HG03565 (cell line): ENCODE results near the gene SNAPIN.
"Not testable (repeated sequence)": the region's sequence is repeated elsewhere in the genome, so short reads cannot be mapped to it uniquely, and the experiment has no call there.

Source experiments
- ATAC-seq: cut with Tn5 transposase; IDR thresholded peaks from one replicate; pipeline ENCODE4 v1.9.1; 2021; ENCODE audit warnings: mild to moderate bottlenecking, moderate library complexity; ENCODE audit not compliant: unreplicated experiment

Gene SNAPIN

GRCh38 chr1:153646672-153647345, 11.7 kb upstream of the SNAPIN start:
- no peak for ATAC-seq

GRCh38 chr1:153647346-153647714, 11.2 kb upstream of the SNAPIN start:
- no peak for ATAC-seq

GRCh38 chr1:153648000-153648643, 10.4 kb upstream of the SNAPIN start:
- no peak for ATAC-seq

- ATAC-seq = no peak
These were observed 9.2 kb upstream of the SNAPIN start for GRCh38 chr1:153649137-153649862.

GRCh38 chr1:153649863-153650235, 8.7 kb upstream of the SNAPIN start:
- no peak for ATAC-seq

GRCh38 chr1:153651771-153652170, 6.7 kb upstream of the SNAPIN start:
- no peak for ATAC-seq

GRCh38 chr1:153652805-153653500, 5.5 kb upstream of the SNAPIN start:
- no peak for ATAC-seq

GRCh38 chr1:153655333-153655732, 3.2 kb upstream of the SNAPIN start:
- ATAC-seq = no peak

- ATAC-seq = no peak
These were observed 652 bp downstream of the SNAPIN start for GRCh38 chr1:153659175-153659534.

GRCh38 chr1:153659656-153660055, 1.2 kb downstream of the SNAPIN start:
- no peak for ATAC-seq

GRCh38 chr1:153661111-153661708, 2.7 kb downstream of the SNAPIN start:
- no peak for ATAC-seq

GRCh38 chr1:153662269-153662668, 3.8 kb downstream of the SNAPIN start:
- ATAC-seq = no peak

GRCh38 chr1:153663211-153663610, 4.7 kb downstream of the SNAPIN start:
- ATAC-seq = no peak

GRCh38 chr1:153667439-153667838, 8.9 kb downstream of the SNAPIN start:
- no peak for ATAC-seq

GRCh38 chr1:153668672-153669071, 10.2 kb downstream of the SNAPIN start:
- ATAC-seq = not testable (repeated sequence)

- no peak for ATAC-seq
These were observed 11.1 kb downstream of the SNAPIN start for GRCh38 chr1:153669606-153670005.

GRCh38 chr1:153670257-153670858, 11.9 kb downstream of the SNAPIN start:
- no peak for ATAC-seq

GRCh38 chr1:153670859-153671627, 12.5 kb downstream of the SNAPIN start, which contains the start of gene ILF2:
ILF2 (minus strand) TSS chr1:153670993; CDS start chr1:153670922, 71 bp downstream.
- ATAC-seq = peak; percentile 92

GRCh38 chr1:153671628-153672353, 13.3 kb downstream of the SNAPIN start:
- not testable (repeated sequence) for ATAC-seq
